ENCODE results near the gene PTPRG.

PTPRG gene

DNA sequence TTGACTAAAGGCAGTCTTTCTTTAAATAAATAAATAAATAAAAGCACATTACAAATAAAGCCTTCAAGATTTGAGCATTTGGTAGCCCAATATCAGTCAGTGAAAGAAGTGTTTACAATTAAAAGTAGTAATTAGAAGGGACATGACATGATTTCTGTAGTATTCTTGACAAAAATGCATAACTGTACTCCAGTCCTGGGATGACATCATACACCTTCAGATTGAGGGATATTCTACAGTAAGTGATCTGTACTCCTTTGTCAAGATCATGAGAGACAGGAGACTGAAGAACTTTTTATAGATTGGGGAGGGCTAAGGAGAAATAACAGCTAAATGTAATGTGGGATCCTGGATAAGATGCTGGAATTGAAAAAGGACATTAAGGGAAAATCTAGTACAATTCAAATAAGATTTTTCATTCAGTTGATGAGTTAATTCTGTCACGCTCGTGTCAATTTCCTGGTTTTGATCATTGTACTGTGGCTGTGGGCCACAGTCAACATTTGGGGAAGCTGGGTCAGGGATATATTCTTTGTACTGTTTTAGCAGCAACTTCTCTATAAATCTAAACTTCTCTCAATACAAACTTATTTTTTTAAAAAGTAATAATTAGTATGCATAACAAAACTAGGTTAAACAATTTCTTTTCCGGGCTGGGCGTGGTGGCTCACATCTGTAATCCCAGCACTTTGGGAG is 314.8 kb downstream of the PTPRG start:
- no peak for DNase-seq

DNA sequence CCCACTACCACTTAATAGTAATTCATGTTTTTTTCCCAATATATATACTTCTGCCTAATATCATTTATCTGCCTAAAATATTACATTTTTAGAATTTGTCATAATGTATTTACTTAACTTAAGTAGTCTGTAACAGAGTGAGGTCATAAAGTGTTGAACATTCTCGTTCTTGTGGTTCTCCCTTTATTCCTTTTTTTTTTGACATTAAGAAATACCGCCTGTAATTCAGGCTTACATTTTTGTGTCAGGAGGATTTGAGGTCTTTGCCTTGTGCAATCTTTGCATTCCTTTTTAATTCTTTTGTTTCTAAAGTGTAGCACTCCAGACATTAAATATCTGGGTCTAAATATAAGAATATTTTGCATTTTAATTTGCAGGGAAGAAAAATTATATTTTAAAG is 315.4 kb downstream of the PTPRG start:
- no peak for DNase-seq

DNA sequence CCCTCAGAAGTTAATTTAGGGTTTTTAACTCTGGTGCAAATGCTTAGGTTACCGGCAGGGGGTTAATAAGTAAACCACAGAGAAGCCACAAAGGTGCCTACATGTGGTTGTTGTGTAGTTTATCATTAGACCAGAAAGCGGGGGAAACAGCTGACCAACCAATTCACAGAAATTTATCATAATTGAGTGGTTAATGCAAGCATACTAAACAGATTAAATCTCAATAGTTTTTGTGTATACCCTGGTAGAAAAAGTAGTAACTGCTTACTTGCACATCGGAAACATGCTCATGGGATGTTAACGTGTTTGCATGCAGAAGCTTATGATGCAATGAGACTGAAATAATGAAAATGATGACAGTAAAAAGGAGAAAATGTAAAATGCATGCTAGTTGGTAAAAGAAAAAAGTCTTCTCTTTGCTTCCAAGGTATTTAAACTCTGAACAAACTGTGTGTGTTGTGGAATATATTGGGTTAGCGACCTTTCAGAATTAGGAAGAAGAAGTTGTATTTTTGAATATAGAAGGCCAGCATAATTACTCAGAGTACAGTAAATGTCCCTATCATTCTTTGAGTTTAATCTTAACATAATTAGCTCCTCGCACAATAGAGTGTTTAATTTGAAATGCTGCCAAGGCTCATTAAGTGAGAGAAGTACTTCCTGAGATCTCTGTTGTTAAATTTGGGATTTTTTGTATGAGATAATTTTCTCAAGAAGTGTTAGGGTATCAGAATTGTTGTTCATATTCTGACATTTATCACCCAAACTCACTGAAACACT is 316.2 kb downstream of the PTPRG start:
- no peak for DNase-seq

DNA sequence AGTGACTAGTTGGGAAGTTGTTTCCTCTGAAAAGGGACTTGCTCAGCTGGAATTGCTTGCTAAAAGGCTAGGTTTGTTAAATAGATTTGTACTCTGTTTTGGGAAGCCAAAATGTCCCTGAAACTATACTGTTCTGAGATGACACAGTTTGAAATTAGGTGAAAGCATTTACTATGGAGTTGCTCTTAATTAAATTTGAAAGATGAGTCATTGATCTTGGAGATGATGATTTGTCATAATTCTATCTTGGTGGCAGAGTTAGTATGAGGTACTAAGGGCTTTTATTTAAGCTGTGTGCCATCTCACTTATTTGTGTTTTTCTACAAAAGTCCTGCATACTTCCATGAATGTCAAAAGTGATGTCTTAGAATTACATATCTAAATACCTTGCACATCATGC is 320.9 kb downstream of the PTPRG start:
- no peak for DNase-seq

DNA sequence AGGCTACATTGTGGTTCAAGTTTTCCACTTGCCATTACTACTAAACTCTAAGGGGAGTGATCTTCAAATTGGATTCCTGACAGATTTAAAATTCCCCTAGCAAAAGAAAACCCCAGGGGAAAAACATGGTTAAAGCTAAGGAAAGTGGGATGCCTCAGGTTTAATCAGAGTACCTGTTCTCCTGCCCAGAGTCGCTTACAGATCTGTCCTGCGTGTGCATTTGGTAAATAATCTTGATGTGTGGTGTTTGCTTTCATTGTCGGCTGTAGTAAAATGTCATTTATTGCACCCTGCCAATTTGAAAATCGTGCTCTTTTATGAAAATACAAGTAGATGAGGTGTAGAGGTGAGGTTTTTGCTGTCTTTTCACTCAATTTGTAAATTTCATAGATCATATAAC is 323.4 kb downstream of the PTPRG start:
- DNase-seq: no peak

DNA sequence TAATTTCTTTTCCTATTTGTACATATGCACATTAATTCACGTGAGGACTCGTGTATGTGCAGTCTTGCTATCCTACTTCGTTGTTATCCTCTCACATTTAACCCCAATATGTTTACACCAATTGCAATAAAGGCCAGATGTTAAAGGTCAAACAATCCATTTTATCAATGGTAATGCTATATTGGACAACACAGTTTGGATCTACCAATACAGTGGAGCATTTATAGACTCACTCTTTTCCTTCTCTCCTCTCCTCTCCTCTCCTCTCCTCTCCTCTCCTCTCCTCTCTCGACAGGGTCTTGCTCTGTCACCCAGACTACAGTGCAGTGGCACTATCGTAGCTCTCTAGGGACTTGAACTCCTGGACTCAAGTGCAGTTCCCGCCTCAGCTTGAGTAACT is 324.0 kb downstream of the PTPRG start:
- DNase-seq: no peak

DNA sequence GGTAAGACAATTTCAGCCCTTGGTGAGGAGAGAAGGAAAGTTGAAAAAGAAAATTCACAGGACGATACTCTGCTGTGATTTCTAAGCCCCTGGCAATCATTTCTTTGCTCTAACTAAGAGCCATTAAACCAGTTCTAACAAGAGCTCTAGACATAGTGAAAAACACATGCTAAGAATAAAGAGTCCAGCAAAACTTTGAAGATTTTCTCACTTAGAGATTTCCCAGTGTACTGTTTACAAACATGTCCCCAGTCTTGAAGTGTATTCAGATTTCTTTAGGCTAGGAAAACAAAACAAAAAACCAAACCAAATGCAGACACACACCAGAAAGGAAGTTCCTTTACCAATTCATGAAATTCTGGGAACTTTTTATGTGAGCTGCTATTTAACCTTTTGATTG is 325.8 kb downstream of the PTPRG start:
- no peak for DNase-seq

DNA sequence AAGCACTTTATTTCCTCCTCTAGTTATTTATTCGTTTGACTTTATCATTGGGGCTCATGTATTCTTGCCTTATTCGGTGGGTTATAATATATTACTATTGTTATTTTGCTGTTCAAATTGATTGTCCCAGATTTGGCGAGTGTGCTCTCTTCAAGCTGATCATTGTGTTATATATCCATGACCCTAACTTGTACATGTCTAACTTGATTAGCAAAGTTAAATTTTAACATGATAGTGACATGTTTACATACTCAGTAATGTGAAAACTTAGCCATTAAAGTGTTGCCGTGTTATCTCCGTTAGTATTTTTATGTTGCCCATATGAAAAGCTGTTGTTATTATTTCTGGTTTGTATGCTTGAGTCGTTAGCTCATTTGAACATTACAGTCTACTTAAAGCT is 327.9 kb downstream of the PTPRG start:
- no peak for DNase-seq

DNA sequence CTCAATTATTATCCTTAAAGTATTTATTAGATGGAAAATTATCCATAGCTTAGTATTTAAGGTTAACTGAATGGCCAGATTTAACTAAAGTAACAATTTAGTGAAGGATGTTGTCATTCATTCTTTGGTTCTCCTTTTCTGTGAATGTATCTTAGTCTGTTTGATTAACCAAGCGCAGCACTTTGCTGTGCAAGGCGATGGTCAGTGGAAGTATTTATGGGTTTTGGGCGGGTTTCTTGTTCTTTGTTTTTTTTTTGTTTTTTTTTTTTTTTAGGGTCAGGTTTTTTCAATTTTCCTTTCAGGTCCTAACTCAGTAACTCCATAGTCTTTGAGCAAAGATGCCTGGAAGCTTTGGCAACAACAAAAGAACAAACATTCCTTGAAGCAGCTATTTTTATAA is 328.8 kb downstream of the PTPRG start:
- DNase-seq: no peak

DNA sequence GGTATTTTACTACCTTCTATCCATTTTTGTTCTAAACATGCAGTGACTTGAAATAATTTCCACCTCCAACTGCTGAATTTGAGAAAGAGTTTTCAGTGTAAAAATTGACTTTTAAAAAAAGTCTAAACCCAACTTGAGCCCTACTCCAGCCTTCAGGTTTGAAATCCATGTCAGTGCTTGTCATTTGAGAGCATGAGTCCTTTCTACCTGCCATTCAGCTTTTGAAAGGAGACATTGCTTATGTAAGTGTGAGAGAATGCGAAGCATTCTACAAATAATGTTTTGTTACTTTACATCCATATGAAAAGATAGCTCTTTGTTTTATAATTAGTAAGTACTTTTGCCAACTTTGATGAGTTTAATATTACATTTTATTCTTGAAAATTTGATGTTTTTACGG is 329.2 kb downstream of the PTPRG start:
- DNase-seq: no peak

DNA sequence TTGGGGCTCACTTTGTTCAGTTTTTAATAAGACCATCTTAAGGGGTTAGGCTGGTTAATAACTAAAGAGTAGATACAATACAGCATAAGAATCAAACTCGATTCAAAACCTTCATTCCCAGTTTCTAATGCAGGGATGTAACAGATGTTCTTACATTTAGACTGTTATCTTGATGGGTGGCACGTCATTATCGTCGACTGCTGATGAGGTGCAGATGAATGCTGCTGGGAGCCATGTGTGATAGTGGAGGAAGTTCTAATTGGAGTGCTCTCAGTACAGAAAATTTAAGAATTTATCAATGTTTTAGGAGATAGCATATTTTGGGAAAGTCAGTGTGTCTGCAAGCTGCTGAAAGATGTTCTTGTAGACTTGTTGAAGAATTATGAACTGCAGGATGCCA is 331.5 kb downstream of the PTPRG start:
- no peak for DNase-seq

DNA sequence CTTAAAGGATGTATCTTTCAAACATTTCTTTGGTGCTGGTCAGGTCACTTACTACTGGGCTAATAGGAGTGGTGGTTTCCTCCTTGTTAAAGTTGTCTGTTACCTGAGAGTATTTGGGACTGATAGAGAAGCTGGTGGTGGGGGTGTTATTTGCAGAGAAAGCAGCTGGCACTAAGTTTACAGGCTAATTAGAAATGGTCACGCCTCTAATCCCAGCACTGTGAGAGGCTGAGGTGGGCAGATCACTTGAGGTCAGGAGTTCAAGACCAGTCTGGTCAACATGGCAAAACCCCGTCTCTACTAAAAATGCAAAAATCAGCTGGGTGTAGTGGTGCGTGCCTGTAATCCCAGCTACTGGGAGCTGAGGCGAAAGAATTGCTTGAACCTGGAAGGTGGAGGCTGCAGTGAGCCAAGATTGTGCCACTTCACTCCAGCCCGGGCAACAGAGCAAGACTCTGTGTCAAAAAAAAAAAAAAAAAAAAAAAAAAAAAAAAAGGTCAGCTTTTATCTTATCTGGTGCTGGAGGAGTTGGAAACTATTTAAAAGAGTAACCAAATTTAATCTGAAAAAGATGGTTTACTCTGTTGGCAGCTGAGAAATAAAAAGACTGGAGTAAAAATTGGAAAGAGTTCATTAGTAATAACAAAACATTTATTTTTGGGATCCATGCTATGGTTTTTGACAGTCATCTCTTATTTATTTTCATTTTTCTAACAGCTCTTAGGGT is 332.6 kb downstream of the PTPRG start:
- no peak for DNase-seq

DNA sequence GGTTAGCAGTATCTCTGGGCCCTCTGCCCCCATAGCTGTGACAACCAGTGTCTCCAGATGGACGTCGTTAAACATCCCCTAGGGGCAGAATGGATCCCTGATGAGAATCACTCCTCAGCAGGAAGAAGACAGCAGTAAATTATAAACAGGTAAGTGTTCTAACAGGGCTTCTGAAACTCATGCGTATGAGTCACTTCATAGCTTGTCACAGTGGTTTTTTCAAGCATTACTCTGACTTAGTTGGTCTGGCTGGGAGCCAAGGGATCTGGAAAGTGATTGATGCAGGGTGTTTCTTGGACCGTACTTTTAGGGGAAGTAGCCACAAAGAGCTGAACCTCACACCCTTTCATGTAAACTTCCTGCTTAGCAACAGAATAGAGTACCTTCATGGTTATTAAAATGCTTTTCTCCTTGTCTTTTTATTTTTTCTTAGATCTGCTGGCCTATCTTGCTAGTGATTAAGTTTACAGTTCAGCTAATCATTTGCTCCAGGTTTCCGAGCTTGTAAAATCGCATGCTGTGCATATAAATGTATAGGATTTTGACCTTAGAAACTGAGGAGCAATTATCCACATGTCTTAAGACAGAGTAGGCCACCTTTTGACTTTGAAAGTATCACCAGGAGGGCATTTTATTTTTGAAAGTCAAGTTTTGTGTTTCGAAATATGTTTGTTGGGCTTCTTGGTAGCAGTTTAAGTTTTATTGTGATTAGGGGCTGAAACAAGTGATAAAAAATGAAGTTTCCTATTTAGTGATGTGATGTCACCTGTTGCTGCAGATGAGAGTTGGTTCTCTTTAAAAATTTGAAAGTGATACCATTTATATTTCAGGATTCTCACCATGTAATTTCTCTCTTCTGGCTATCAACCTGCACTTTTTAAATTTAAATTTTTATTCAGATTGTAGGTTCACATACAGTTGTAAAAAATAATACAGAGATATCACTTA is 333.9 kb downstream of the PTPRG start:
- peak; percentile 40 for DNase-seq

DNA sequence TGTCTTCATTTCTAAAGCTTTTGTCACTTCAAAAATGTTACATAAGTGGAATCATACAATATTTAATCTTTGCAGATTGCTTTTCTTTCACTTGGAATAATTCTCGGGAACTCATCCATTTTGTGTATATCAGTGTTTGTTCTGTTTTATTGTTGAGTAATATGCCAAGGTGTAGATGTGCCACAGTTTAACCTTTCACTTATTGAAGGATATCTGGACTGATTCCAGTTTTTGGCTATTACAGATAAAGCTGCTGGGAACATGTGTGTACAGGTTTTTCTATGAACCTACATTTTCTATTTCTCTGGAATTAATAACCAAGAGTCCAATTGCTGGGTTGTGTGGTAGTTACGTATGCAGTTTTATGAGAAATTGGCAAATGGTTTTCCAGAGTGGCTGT is 334.9 kb downstream of the PTPRG start:
- DNase-seq: no peak

DNA sequence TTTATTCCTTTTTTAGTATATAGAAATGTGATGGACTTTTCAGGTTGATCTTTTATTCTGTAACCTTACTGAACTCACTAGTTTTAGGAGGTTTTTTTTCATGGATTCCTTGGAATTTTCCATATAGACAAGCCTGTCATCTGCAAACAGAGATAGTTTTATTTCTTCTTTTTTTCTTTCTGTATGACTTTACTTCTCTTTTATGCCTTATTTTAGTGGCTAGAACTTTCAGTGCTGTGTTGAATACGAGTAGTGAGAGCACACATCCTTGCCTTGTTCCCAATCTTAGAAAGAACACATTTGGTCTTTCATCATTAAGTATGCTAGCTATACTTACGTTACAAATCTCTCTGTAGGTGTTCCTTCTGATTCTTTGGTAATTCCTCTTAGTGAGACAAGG is 336.5 kb downstream of the PTPRG start:
- no peak for DNase-seq

DNA sequence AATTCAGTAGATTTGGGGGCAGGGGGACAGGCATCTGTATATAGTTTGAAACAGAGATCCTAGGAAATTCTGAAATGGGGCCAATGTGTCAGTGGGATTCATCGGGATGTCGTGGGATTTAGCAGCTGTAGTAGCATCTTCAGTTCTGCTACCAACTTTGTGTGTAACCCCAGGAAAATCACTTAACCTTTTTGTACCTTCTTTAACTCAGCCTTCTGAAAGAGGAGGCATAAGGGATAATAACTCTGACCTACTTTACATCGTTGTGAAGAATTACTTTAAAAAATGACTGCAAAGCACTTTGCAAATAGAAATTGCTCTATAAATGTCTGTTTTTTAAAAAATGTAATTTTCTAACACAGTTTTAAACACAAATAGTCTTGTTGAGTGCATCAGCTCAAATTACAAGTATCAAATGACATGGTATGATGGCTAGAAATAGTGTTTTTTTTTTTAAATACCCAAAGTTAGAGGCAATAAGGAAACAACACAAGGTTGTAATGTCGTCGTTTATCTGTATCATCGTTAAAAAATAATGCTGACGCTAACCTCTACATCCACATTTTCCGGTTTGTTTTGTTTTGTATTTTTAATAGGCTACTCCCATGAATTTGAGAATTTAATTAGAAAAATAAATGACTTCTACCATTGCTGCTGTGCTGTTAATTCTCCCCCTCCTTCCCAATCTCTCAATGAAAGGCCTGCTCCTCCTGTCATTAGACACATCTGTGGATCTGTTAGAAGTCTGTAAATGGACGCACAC is 338.5 kb downstream of the PTPRG start:
- DNase-seq: no peak

DNA sequence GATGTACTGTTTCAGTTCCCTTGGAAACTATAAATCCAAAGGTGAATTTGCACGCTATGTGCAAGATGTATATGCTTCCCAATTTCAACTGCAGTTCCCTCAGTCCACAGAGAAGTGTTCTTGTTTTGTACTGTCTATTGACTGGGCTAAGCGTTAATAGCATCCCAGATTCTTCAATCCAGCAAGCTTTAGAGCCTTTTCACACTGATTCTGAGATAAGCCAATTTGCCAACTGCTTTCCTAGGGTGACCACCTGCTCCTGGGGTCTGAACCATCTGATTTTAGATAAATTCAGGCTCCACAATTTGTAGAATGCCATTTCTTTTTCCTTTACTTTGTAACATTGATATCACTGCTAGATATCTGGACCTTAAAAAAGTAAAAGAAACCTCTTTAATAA is 340.1 kb downstream of the PTPRG start:
- no peak for DNase-seq

DNA sequence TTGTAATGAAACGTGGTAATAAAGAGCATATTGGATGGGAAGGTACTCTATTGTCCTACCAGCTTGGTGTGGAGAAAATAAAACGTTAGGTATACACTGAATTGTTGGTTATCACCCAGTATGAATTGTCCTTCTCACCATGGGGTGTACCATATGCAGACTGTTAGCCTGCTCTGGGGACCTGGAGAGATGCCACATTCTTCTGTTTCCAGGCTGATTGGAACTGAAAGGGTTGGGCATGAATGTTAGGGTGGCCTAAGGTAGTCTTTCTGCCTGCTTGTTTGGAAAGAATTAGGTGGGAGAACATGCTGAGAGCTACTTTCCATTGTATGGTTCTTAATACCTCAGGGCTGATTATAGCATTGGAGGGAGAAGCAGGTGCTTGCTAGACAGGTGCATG is 340.6 kb downstream of the PTPRG start:
- DNase-seq: no peak

DNA sequence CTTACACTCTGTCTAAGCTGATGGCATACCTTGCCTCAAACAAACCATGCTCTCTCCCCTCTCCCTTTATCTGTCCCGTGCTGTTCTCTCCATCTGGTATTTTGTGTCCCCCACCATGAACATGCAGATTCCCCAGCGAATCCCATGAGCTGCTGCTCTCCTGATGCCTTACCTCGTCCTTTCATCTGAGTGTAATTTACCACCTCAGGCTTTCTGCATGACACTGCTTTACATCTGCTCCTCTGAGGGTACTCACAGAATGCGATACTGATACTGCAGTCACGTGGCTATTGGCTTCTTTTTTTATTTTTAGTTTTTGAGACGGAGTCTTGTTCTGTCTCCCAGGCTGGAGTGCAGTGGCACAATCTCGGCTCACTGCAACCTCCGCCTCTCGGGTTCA is 341.7 kb downstream of the PTPRG start:
- DNase-seq: no peak

DNA sequence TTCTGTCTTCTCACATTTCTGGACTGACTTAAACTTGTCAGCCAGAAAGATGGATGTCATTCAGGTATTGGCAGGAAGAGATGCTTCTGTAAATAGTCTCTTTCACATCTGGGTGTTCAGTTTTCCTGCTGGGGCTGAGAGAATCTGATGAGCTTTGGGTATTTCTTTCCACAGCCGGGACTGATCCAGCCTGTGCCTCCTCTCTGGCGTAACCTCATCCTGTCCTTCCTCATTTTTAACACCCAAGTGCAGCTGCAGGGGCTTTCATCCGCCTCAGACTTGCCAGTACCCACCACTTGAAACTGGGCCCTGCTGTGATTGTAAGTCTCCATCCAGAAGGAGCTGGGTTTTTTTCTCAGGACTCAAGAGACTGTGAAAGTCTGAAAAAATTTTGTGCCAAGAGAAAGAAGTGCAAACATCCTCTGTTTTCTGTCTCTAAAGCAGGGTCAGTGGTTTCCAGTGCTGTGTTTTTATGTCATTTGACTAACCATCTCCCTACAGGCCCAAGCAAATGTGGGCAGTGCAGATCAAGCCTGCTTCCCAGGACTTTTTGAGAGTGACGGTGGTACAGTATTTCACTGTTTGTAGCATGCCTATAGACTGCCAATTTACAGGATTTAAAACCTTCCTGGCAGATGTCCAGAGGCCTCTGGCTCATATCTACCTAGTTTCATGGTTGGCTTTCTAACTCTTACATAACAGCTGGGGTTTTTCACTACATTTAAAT is 342.7 kb downstream of the PTPRG start:
- no peak for DNase-seq

DNA sequence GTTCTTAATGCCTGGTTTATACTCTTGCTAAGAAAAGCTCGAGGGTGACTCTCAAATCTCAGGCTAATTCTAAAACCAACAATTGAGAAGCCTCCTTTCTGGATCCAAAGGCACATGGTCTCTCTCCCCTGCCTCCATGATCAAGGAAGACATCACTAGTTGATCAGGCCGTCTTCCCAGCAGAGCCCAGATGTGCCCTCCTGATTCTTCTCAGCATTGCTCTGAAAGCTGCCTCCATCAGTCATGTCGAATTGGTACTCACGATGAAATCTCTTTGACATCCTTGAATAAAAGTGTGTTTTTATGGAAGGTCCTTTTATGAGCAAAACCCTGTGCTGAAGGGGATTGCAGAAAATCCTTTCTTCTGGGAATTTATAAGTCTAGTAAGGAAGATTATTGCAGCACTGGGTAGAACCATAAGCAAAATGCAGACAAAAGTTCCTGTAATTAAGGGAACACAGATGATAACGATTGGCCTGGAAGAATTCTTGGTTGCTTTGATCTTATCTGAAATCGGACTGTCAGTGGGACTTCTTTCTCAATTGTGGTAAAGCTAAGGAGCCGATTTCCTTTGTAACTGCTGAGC is 345.9 kb downstream of the PTPRG start:
- no peak for DNase-seq

Data from CD4-positive, alpha-beta T cell treated with Interleukin-12 subunit alpha and Interleukin-12 subunit beta, for 1 hour (primary cell).